Breast epithelium (tissue), 3 donors: ENCODE measurements around the gene ASXL1.

Source experiments
- CTCF ChIP-seq, 3 donors: fragments of 450-650 bp; IDR thresholded peaks; one replicate each; pipeline ENCODE4 v1.5.1; 2016 to 2017; ENCODE audit warnings: antibody characterized with exemption in 3 of 3, mild to moderate bottlenecking in 3 of 3, moderate library complexity in 3 of 3
- POLR2A ChIP-seq: fragments of 450-650 bp; IDR thresholded peaks from one replicate; pipeline ENCODE4 v1.6.1; 2016; ENCODE audit warnings: antibody characterized with exemption, mild to moderate bottlenecking, moderate library complexity
- POLR2AphosphoS5 ChIP-seq, 3 donors: sonication (generic); formaldehyde crosslinking; IDR thresholded peaks; one replicate each; pipeline ENCODE4 v1.6.1; 2017; ENCODE audit warnings: antibody characterized with exemption in 3 of 3

DNA sequence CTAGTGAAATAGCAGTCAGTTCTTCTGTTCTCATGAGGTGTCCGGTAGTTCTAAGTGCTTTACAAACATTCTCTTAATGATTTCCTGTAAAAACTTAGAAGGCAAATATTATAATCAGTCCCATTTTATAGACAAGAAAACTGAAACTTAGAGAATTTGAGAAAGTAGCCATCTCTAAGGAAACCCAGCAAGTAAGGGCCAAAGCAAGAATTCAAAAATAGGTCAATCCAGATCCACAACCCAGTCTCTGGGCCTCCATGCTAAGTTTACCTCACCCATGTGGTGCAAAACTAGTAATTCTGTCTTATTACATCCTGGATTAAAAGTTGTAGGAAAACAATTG is 27.6 kb upstream of the ASXL1 start:
- TF ChIP-seq CTCF (IDR thresholded peaks at IDR 0.05) (no peak), POLR2A (no peak), POLR2AphosphoS5 (IDR thresholded peaks at IDR 0.05) (no peak)
